ENCODE data around the gene CTIF. TPM values are rescaled to one million over a fixed set of nuclear protein-coding genes. Genes with fewer than 3 reads are reported as not detected.

CTIF gene
- total and polyA plus RNA-seq, 4 donors, result 10.6 to 26.7 (median 12.3) TPM

DNA sequence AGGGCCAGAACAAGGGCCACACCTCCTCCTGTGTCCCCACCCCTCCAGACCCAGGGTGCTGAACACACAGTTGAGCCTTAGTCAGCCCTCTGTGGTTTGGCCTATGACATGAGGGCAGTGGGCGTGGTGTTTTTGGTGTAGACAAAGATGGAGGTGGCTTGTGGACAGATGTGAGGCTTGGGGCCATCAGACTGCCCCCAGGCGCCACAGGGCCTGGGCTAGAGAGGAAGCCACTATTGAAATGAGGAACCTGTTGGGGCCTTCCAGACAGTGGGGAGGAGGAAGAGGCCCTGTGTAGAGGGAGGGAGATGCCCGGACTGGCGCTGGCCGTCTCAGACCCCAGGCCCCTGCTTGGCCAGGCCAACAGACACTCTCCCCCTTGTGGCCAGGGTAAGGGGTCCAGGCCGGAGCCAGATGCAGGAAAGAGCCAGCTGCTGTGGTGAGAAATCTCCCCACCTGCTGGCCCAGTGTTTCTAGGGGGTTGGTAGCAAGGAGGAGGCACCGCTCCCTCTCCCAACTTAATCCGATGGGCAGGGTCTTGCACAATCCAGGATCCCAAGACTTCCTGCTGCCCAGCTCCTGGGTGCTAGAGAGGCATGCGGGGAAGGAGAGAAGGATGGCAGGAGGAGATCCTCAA lies 358.2 kb downstream of the CTIF start:
- no peaks in the 10 kb centered on the region for H3K36me3 ChIP-seq (ENCODE audit: control insufficient read depth in 4 of 4, insufficient read depth in 3 of 4, low read depth in 1 of 4, low read length in 3 of 4)
- 83% methylated on average over 9 of the region's 9 CpGs for WGBS
- no peak overlapping the region for H3K9ac ChIP-seq (ENCODE audit: low read depth in 1 of 2, low read length in 2 of 2)
- H3K4me1 ChIP-seq (ENCODE audit: control insufficient read depth in 4 of 4, insufficient read depth in 4 of 4, low read length in 3 of 4), result peaks cover 2 to 13% (median 4%) of the 10 kb centered on the region in 4 donors
- no peaks in the 10 kb centered on the region for H3K27me3 ChIP-seq (ENCODE audit: control insufficient read depth in 4 of 4, insufficient read depth in 4 of 4, low read length in 3 of 4)
- H3K27ac ChIP-seq (ENCODE audit: low read depth in 1 of 2, low read length in 2 of 2), result no peak overlapping the region
- TF ChIP-seq FOXA1 (IDR thresholded peaks at IDR 0.05) (no peak), HNF4A (conservative IDR thresholded peaks at IDR 0.05) (no peak), NR2F2 (IDR thresholded peaks at IDR 0.05) (no peak), REST (IDR thresholded peaks at IDR 0.05) (no peak), CTCF (IDR thresholded peaks at IDR 0.05; ENCODE audit: low read depth, low read length, missing input control) (no peak), ZBTB33 (IDR thresholded peaks at IDR 0.05) (no peak), GABPA (IDR thresholded peaks at IDR 0.05 in 1 of 2, conservative IDR thresholded peaks at IDR 0.05 in 1 of 2) (no peak), YY1 (IDR thresholded peaks at IDR 0.05) (no peak), FOXA2 (IDR thresholded peaks at IDR 0.05) (no peak), HNF4G (IDR thresholded peaks at IDR 0.05) (no peak), TAF1 (conservative IDR thresholded peaks at IDR 0.05) (no peak), JUND (IDR thresholded peaks at IDR 0.05) (no peak), RXRA (IDR thresholded peaks at IDR 0.05) (no peak), EGR1 (IDR thresholded peaks at IDR 0.05; ENCODE audit: low read depth in 2 of 2) (no peak), SP1 (IDR thresholded peaks at IDR 0.05) (no peak), RAD21 (IDR thresholded peaks at IDR 0.05) (no peak)
- TF ChIP-seq, protein P1, sequence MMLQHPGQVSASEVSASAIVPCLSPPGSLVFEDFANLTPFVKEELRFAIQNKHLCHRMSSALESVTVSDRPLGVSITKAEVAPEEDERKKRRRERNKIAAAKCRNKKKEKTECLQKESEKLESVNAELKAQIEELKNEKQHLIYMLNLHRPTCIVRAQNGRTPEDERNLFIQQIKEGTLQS (IDR thresholded peaks at IDR 0.05), result no peak
- TF ChIP-seq, protein P2, sequence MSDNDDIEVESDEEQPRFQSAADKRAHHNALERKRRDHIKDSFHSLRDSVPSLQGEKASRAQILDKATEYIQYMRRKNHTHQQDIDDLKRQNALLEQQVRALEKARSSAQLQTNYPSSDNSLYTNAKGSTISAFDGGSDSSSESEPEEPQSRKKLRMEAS (IDR thresholded peaks at IDR 0.05), result no peak
- no peaks in the 10 kb centered on the region for H3K9me3 ChIP-seq (ENCODE audit: control insufficient read depth in 4 of 4, low read length in 3 of 4)
- DNase-seq (ENCODE audit: low spot score), result no peak
- no peak overlapping the region for H3K4me3 ChIP-seq (ENCODE audit: low read depth in 1 of 3, low read length in 3 of 3)

Measured in liver (tissue), 9 donors.